Stimulated activated CD4-positive, alpha-beta T cell treated with anti-CD3 and anti-CD28 coated beads, Interleukin-1b, Interleukin-23, amount 100 ng/mL, for 24 hours (primary cell): ENCODE results near the gene MAP2K3.
"Not testable (repeated sequence)": the region's sequence is repeated elsewhere in the genome, so short reads cannot be mapped to it uniquely, and the experiment has no call there.

Experiments used
- DNase-seq, 4 experiments: peaks; one replicate each; pipeline ENCODE4 v3.0.0-alpha.2; 2020; ENCODE audit warnings: low read depth in 4 of 4, low spot score in 1 of 4

MAP2K3 gene

GRCh38 chr17:21327921-21328320 is 43.4 kb downstream of the MAP2K3 start:
- not testable (repeated sequence) for DNase-seq

- DNase-seq, result not testable (repeated sequence)
Observed at GRCh38 chr17:21328778-21329177, 44.3 kb downstream of the MAP2K3 start.

- no peak for DNase-seq
Observed at GRCh38 chr17:21330436-21331160, 46.1 kb downstream of the MAP2K3 start.

GRCh38 chr17:21336541-21337294 is 52.2 kb downstream of the MAP2K3 start:
- not testable (repeated sequence) for DNase-seq

- DNase-seq, result not testable (repeated sequence)
Observed at GRCh38 chr17:21337981-21338625, 53.6 kb downstream of the MAP2K3 start.

- DNase-seq, result no peak
Observed at GRCh38 chr17:21339011-21339410, 54.5 kb downstream of the MAP2K3 start.

GRCh38 chr17:21339571-21339970 is 55.1 kb downstream of the MAP2K3 start:
- DNase-seq, result not testable (repeated sequence)

GRCh38 chr17:21340407-21340806 is 55.9 kb downstream of the MAP2K3 start:
- not testable (repeated sequence) for DNase-seq

GRCh38 chr17:21341279-21341678 is 56.8 kb downstream of the MAP2K3 start:
- DNase-seq, result not testable (repeated sequence)

GRCh38 chr17:21341925-21342540 is 57.5 kb downstream of the MAP2K3 start:
- not testable (repeated sequence) for DNase-seq

- not testable (repeated sequence) for DNase-seq
Observed at GRCh38 chr17:21343061-21343949, 58.8 kb downstream of the MAP2K3 start.

- DNase-seq, result not testable (repeated sequence)
Observed at GRCh38 chr17:21344801-21345200, 60.3 kb downstream of the MAP2K3 start.

- DNase-seq, result no peak
Observed at GRCh38 chr17:21345236-21345635, 60.7 kb downstream of the MAP2K3 start.

- not testable (repeated sequence) for DNase-seq
Observed at GRCh38 chr17:21346107-21346506, 61.6 kb downstream of the MAP2K3 start.

GRCh38 chr17:21346651-21347250 is 62.2 kb downstream of the MAP2K3 start:
- DNase-seq, result not testable (repeated sequence)

- DNase-seq, result not testable (repeated sequence)
Observed at GRCh38 chr17:21347660-21348059, 63.1 kb downstream of the MAP2K3 start.

- DNase-seq, result not testable (repeated sequence)
Observed at GRCh38 chr17:21348081-21348925, 63.8 kb downstream of the MAP2K3 start.

GRCh38 chr17:21348926-21349261 is 64.4 kb downstream of the MAP2K3 start:
- DNase-seq, result not testable (repeated sequence)
